Progenitor cell of endocrine pancreas (in vitro differentiated cells): ENCODE results near the gene LGALS13. TPM values are rescaled to one million over a fixed set of nuclear protein-coding genes. Genes with fewer than 3 reads are reported as not detected.
A peak's percentile ranks its signal among the peaks of the same experiment; 100 is the strongest.

ENCODE experiments used
- DNase-seq: peaks from one replicate; pipeline ENCODE4 v3.0.0; 2021; ENCODE audit warnings: low spot score; ENCODE audit not compliant: unreplicated experiment
- H3K27ac Mint-ChIP-seq: 2 replicates; pipeline ENCODE4 v1.8.0; 2021; ENCODE audit warnings: mild to moderate bottlenecking, moderate library complexity, mixed read lengths
- H3K27me3 Mint-ChIP-seq: 2 replicates; pipeline ENCODE4 v1.8.0; 2021; ENCODE audit warnings: mixed read lengths
- H3K36me3 Mint-ChIP-seq: 2 replicates; pipeline ENCODE4 v1.8.0; 2022; ENCODE audit warnings: mixed read lengths; ENCODE audit not compliant: insufficient read depth
- H3K4me1 Mint-ChIP-seq: 2 replicates; pipeline ENCODE4 v1.8.0; 2021; ENCODE audit warnings: low read depth, mixed read lengths
- H3K4me3 Mint-ChIP-seq: 2 replicates; pipeline ENCODE4 v1.8.0; 2021; ENCODE audit warnings: low read depth, mild to moderate bottlenecking, moderate library complexity, mixed read lengths
- H3K9me3 Mint-ChIP-seq: 2 replicates; pipeline ENCODE4 v1.8.0; 2021; ENCODE audit warnings: low read depth, mixed read lengths
- total RNA-seq: library from RNA; stranded (reverse); gene quantifications from 2 replicates; pipeline ENCODE4 v1.2.1, GENCODE V29; 2021
- TF ChIP-seq, protein P1 (sequence below): fragments of 200-600 bp; sonication (generic); IDR thresholded peaks from one replicate; pipeline ENCODE4 v1.5.0; 2021; ENCODE audit warnings: antibody characterized with exemption, mild to moderate bottlenecking; ENCODE audit not compliant: unreplicated experiment

LGALS13 gene
- total RNA-seq, 1 donor from 2014 or later: not detected

DNA sequence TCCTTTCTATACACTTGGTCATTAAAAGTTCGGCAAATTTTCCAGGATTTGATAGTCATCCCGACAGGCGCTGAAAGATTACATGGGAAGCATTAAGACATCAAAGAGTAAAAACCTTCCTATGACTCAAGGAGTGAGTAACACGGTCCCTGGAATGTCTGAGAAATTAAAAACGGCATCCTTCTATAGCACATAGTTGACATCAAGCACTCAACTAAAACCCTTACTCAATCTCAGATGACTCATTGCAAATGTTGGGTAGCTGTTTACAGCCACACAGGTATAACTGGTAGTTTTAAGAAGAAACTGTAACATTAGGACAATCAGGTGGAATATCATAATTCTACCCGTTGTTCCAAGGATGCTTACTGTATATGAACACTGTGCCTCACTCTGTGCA is 6.4 kb upstream of the LGALS13 start:
- H3K27me3 Mint-ChIP-seq: peaks cover 23% of the 10 kb centered on the region
- H3K4me3 Mint-ChIP-seq: no peak overlapping the region
- no peaks in the 10 kb centered on the region for H3K9me3 Mint-ChIP-seq
- H3K36me3 Mint-ChIP-seq: no peaks in the 10 kb centered on the region
- no peak for DNase-seq
- TF ChIP-seq, protein P1, sequence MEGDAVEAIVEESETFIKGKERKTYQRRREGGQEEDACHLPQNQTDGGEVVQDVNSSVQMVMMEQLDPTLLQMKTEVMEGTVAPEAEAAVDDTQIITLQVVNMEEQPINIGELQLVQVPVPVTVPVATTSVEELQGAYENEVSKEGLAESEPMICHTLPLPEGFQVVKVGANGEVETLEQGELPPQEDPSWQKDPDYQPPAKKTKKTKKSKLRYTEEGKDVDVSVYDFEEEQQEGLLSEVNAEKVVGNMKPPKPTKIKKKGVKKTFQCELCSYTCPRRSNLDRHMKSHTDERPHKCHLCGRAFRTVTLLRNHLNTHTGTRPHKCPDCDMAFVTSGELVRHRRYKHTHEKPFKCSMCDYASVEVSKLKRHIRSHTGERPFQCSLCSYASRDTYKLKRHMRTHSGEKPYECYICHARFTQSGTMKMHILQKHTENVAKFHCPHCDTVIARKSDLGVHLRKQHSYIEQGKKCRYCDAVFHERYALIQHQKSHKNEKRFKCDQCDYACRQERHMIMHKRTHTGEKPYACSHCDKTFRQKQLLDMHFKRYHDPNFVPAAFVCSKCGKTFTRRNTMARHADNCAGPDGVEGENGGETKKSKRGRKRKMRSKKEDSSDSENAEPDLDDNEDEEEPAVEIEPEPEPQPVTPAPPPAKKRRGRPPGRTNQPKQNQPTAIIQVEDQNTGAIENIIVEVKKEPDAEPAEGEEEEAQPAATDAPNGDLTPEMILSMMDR: no peak
- no peaks in the 10 kb centered on the region for H3K4me1 Mint-ChIP-seq
- H3K27ac Mint-ChIP-seq: no peak overlapping the region

DNA sequence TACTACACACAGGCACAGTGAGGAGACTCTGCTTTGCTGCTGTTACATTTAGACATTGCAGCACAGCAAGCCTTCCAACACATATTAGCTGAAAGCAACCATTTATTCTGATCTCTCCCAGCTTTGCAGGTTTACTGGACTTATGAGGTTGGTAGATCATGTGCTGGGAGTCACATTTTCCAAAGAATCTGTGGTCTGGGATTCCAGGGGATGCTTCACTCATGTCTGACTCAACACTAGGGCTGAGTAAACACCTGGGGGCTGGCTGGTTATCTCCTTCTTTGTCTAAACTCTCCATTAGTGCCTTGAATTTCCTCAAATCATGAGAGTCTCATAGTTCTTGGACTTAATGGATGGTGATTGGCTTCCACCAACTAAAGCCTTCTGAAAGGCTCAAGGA is 5.4 kb upstream of the LGALS13 start:
- Mint-ChIP-seq H3K36me3 (no peaks in the 10 kb centered on the region), H3K27ac (no peak overlapping the region), H3K27me3 (peaks cover 25% of the 10 kb centered on the region), H3K9me3 (no peaks in the 10 kb centered on the region), H3K4me1 (no peaks in the 10 kb centered on the region), H3K4me3 (no peak overlapping the region)
- DNase-seq: no peak
- TF ChIP-seq, protein P1: no peak

DNA sequence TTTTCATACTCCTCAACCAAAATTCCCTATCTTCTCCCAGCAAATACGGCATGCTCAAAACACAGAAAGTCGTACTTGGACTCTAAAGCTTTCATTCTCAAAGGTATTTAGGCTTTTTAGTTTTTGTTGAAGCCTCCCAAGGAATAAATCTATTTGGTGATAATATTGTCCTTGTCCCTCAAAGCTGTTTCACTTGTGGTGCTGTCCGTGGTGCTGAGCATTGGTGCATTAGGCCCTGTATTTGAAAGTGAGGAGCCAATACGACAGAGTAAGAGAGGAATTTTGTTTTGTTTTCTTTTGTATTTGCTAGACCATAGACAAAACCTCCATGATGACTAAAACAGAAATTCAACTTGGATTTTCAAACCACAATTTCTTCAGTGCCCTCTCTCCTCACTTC is 3.2 kb upstream of the LGALS13 start:
- Mint-ChIP-seq H3K27me3 (peaks cover 25% of the 10 kb centered on the region), H3K27ac (no peak overlapping the region), H3K9me3 (no peaks in the 10 kb centered on the region), H3K4me1 (no peaks in the 10 kb centered on the region), H3K4me3 (no peak overlapping the region), H3K36me3 (no peaks in the 10 kb centered on the region)
- DNase-seq: peak; percentile 42
- TF ChIP-seq, protein P1: no peak

DNA sequence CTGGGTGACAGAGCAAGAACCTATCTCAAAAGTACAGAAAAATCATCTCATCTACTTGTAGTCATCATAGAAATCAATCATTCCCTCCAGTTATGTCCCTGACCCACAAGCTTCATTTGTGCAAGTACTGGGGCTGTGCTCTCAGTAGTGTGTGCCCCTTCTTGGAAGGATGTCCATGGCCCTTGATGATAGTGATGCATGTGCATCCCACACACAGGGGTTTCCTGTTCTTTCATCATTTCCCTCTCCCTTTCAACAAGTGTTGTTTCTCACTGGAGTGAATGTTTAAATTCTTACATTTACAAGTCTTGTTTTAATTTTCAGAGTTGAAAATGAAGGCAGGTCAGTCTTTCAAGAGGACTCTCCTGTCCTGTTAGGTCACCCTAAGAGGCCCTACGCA is 1.5 kb downstream of the LGALS13 start:
- no peak for DNase-seq
- no peak overlapping the region for H3K4me3 Mint-ChIP-seq
- no peaks in the 10 kb centered on the region for H3K4me1 Mint-ChIP-seq
- TF ChIP-seq, protein P1: no peak
- H3K27ac Mint-ChIP-seq: no peak overlapping the region
- H3K36me3 Mint-ChIP-seq: no peaks in the 10 kb centered on the region
- no peaks in the 10 kb centered on the region for H3K9me3 Mint-ChIP-seq
- H3K27me3 Mint-ChIP-seq: peaks cover 37% of the 10 kb centered on the region

DNA sequence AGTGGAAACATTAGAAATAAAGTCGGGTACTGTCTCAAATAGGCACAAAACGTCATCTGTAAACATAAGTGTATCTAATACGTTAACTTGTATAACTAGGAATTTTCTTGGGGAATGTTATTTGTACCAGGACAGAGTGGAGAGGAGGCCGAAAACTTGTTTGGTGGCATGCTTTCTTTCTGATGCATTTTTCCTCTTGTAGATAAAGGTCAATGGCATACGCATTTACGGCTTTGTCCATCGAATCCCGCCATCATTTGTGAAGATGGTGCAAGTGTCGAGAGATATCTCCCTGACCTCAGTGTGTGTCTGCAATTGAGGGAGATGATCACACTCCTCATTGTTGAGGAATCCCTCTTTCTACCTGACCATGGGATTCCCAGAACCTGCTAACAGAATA is 4.7 kb downstream of the LGALS13 start:
- Mint-ChIP-seq H3K27ac (no peak overlapping the region), H3K36me3 (no peaks in the 10 kb centered on the region), H3K27me3 (peaks cover 36% of the 10 kb centered on the region), H3K4me3 (no peak overlapping the region), H3K4me1 (no peaks in the 10 kb centered on the region), H3K9me3 (peaks cover 1% of the 10 kb centered on the region)
- TF ChIP-seq, protein P1: no peak
- DNase-seq: no peak

DNA sequence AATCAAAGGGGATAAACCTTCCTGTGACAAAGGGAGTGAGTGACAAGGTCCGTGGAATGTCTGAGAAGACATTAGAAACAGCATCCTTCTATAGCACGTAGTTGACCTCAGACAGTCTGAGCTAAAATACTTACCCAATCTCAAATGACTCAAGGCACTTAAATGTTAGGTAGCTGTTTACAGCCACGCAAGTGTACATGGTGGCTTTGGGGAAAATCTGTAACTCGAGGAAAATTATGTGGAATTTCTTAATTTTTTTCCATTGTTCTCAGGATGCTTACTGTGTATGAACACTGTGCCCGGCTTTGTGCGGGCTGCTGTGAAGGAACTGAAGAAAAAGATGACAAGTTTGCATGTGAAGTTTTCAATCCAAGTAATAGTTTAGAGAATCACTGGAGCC is 5.2 kb downstream of the LGALS13 start:
- Mint-ChIP-seq H3K9me3 (peaks cover 6% of the 10 kb centered on the region), H3K36me3 (no peaks in the 10 kb centered on the region), H3K4me1 (no peaks in the 10 kb centered on the region), H3K4me3 (no peak overlapping the region), H3K27me3 (peaks cover 33% of the 10 kb centered on the region), H3K27ac (no peak overlapping the region)
- no peak for DNase-seq
- TF ChIP-seq, protein P1: no peak
